ENCODE results near the gene PBX3. TPM values are rescaled to one million over a fixed set of nuclear protein-coding genes. Genes with fewer than 3 reads are reported as not detected.
A peak's percentile ranks its signal among the peaks of the same experiment; 100 is the strongest.

The PBX3 gene
- total and polyA plus RNA-seq, 2 of the 13 experiments (the other 11 are each of a cell fraction or from before 2014, with no cell fraction given), result 6.0 to 11.2 TPM

DNA sequence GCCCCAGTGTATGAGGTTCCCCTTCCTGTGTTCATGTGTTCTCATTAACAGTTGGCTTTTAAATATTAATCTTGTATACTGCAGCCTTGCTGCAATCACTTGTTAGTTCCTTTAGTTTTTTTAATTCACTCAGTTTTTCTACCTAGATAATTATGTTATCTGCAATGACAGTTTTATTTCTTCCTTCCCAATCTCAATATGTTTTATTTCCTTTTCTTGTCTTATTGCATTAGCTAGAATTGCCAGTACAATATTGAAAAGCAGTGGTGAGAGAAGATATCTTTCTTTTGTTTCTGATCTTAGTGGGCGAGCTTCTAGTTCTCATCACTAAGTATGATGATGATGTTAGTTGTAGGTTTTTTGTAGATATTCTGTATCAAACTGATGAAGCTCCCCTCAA, 232.2 kb downstream of the PBX3 start:
- Histone ChIP-seq H4K20me1 (ENCODE audit: insufficient read depth, low read length) (no peaks in the 10 kb centered on the region), H3K79me2 (ENCODE audit: insufficient read depth, low read length) (no peaks in the 10 kb centered on the region), H3K36me3 (replicated peaks in 1 of 2; ENCODE audit: control insufficient read depth in 1 of 2, insufficient read depth in 2 of 2, low read length in 2 of 2) (no peaks in the 10 kb centered on the region), H3K4me3 (replicated peaks in 1 of 3; ENCODE audit: insufficient read depth in 1 of 3, low read depth in 2 of 3, low read length in 3 of 3) (no peak overlapping the region), H3K4me1 (ENCODE audit: insufficient read depth, low read length) (no peaks in the 10 kb centered on the region), H3K27me3 (ENCODE audit: control insufficient read depth in 1 of 2, insufficient read depth in 2 of 2, low read length in 2 of 2) (no peaks in the 10 kb centered on the region; a peak in 1 of 5 replicates), H3K4me2 (ENCODE audit: low read depth, low read length) (no peak overlapping the region), H3K9me3 (ENCODE audit: low read length) (peaks cover 17% of the 10 kb centered on the region), H3K9ac (ENCODE audit: insufficient read depth, low read depth, low read length) (no peak overlapping the region), H2AFZ (ENCODE audit: low read length) (no peak overlapping the region), H3K27ac (ENCODE audit: extremely low read length, insufficient read depth, low read length) (no peak overlapping the region)
- no peak for FAIRE-seq
- intact Hi-C loops (cut with micrococcal nuclease; ENCODE audit: unreplicated experiment), result no loop called here
- ChIA-PET CTCF (ENCODE audit: low intra/inter-chr PET ratio, low total read pairs) (no interaction called here), POLR2A (no interaction called here)
- no peak for DNase-seq (ENCODE audit: low spot score)
- in situ Hi-C loops (cut with HindIII; ENCODE audit: extremely low pct_ligation_motif_present, low pct_unique_long_range_greater_than_20kb), result no loop called here
- WGBS (ENCODE audit: low lambda C conversion rate), result 6% methylated on average over 1 of the region's 1 CpG
- BruUV-seq (replicated peaks), result no TSS peak
- TF ChIP-seq CHD2 (IDR thresholded peaks at IDR 0.05; ENCODE audit: low read depth, low read length), result no peak
- 0 out of 2 replicates have a peak, but pooled peaks have one; percentile 35 for TF ChIP-seq ZNF280D (CRISPR knock-in tag; IDR thresholded peaks at IDR 0.05)
- no peak for ATAC-seq

GRCh38 chr9:125982798-125983406, 235.7 kb downstream of the PBX3 start:
- Histone ChIP-seq H3K9me3 (ENCODE audit: low read length) (peaks cover 17% of the 10 kb centered on the region), H3K27ac (ENCODE audit: extremely low read length, insufficient read depth, low read length) (no peak overlapping the region), H3K79me2 (ENCODE audit: insufficient read depth, low read length) (no peaks in the 10 kb centered on the region), H2AFZ (ENCODE audit: low read length) (no peak overlapping the region), H3K27me3 (ENCODE audit: control insufficient read depth in 1 of 2, insufficient read depth in 2 of 2, low read length in 2 of 2) (no peaks in the 10 kb centered on the region; a peak in 1 of 5 replicates), H3K4me2 (ENCODE audit: low read depth, low read length) (no peak overlapping the region), H3K4me1 (ENCODE audit: insufficient read depth, low read length) (no peaks in the 10 kb centered on the region), H3K9ac (ENCODE audit: insufficient read depth, low read depth, low read length) (no peak overlapping the region), H3K36me3 (replicated peaks in 1 of 2; ENCODE audit: control insufficient read depth in 1 of 2, insufficient read depth in 2 of 2, low read length in 2 of 2) (no peaks in the 10 kb centered on the region), H3K4me3 (replicated peaks in 1 of 3; ENCODE audit: insufficient read depth in 1 of 3, low read depth in 2 of 3, low read length in 3 of 3) (no peak overlapping the region), H4K20me1 (ENCODE audit: insufficient read depth, low read length) (no peaks in the 10 kb centered on the region)
- POLR2A ChIA-PET, result no interaction called here
- WGBS (ENCODE audit: low lambda C conversion rate), result 3% methylated on average over 5 of the region's 8 CpGs
- intact Hi-C loops (cut with micrococcal nuclease; ENCODE audit: unreplicated experiment), result no loop called here
- BruUV-seq (replicated peaks), result no TSS peak
- ATAC-seq, result no peak
- FAIRE-seq, result no peak
- no peak for DNase-seq (ENCODE audit: low spot score)
- in situ Hi-C loops (cut with HindIII; ENCODE audit: extremely low pct_ligation_motif_present, low pct_unique_long_range_greater_than_20kb), result no loop called here
- TF ChIP-seq NFIC (IDR thresholded peaks at IDR 0.05; ENCODE audit: low read length) (no peak), MIER2 (CRISPR knock-in tag; IDR thresholded peaks at IDR 0.05) (no peak), NPAS2 (CRISPR knock-in tag; IDR thresholded peaks at IDR 0.05; ENCODE audit: borderline replicate concordance) (no peak), ZBTB7B (CRISPR knock-in tag; IDR thresholded peaks at IDR 0.05) (no peak), ZNF713 (CRISPR knock-in tag; IDR thresholded peaks at IDR 0.05) (no peak), MAFG (CRISPR knock-in tag; IDR thresholded peaks at IDR 0.05) (no peak), MIXL1 (CRISPR knock-in tag; IDR thresholded peaks at IDR 0.05) (no peak), SP4 (CRISPR knock-in tag; IDR thresholded peaks at IDR 0.05) (no peak), ZNF724P (CRISPR knock-in tag; IDR thresholded peaks at IDR 0.05; ENCODE audit: borderline replicate concordance) (no peak)
- TF ChIP-seq, protein P1, sequence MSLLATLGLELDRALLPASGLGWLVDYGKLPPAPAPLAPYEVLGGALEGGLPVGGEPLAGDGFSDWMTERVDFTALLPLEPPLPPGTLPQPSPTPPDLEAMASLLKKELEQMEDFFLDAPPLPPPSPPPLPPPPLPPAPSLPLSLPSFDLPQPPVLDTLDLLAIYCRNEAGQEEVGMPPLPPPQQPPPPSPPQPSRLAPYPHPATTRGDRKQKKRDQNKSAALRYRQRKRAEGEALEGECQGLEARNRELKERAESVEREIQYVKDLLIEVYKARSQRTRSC (CRISPR knock-in tag; IDR thresholded peaks at IDR 0.05; ENCODE audit: low read depth), result no peak
- CTCF ChIA-PET (ENCODE audit: low intra/inter-chr PET ratio, low total read pairs), result no interaction called here

All from HepG2 (cell line).